Activated naive CD4-positive, alpha-beta T cell treated with anti-CD3 and anti-CD28 coated beads, Interleukin-2, amount 50 U/mL, for 16 hours (primary cell): ENCODE measurements around the gene RNF111.
"Not testable (repeated sequence)": the region's sequence is repeated elsewhere in the genome, so short reads cannot be mapped to it uniquely, and the experiment has no call there.

Source experiments
- DNase-seq: peaks from one replicate; pipeline ENCODE4 v3.0.0-alpha.2; 2020

Gene RNF111

GRCh38 chr15:59063042-59063441 lies 75.6 kb downstream of the RNF111 start:
- DNase-seq = no peak

GRCh38 chr15:59069430-59069829 lies 82.0 kb downstream of the RNF111 start:
- DNase-seq = no peak

GRCh38 chr15:59074607-59075006 lies 87.1 kb downstream of the RNF111 start:
- DNase-seq = no peak

- DNase-seq = no peak
These were observed 100.3 kb downstream of the RNF111 start for GRCh38 chr15:59087731-59088130.

- no peak for DNase-seq
These were observed 106.6 kb downstream of the RNF111 start for GRCh38 chr15:59094077-59094476.

GRCh38 chr15:59096429-59096828 lies 109.0 kb downstream of the RNF111 start:
- DNase-seq = no peak

GRCh38 chr15:59099162-59099685 lies 111.8 kb downstream of the RNF111 start:
- DNase-seq = no peak

- no peak for DNase-seq
These were observed 117.1 kb downstream of the RNF111 start for GRCh38 chr15:59104602-59104911.

- peak; percentile 80 for DNase-seq
These were observed 117.7 kb downstream of the RNF111 start, which contains the start of gene CCNB2 for GRCh38 chr15:59104912-59105732. CCNB2 (plus strand) TSS chr15:59105146; CDS start chr15:59105269, 123 bp downstream.

GRCh38 chr15:59105854-59106253 lies 118.4 kb downstream of the RNF111 start:
- no peak for DNase-seq

- DNase-seq = no peak
These were observed 123.8 kb downstream of the RNF111 start for GRCh38 chr15:59111251-59111650.

GRCh38 chr15:59115047-59115446 lies 127.6 kb downstream of the RNF111 start:
- no peak for DNase-seq

- DNase-seq = no peak
These were observed 128.7 kb downstream of the RNF111 start for GRCh38 chr15:59116141-59116540.

- no peak for DNase-seq
These were observed 129.3 kb downstream of the RNF111 start for GRCh38 chr15:59116771-59117170.

- no peak for DNase-seq
These were observed 132.2 kb downstream of the RNF111 start for GRCh38 chr15:59119625-59120024.

- no peak for DNase-seq
These were observed 133.5 kb downstream of the RNF111 start for GRCh38 chr15:59120937-59121336.

- no peak for DNase-seq
These were observed 136.8 kb downstream of the RNF111 start for GRCh38 chr15:59124261-59124660.

- not testable (repeated sequence) for DNase-seq
These were observed 138.2 kb downstream of the RNF111 start for GRCh38 chr15:59125683-59126082.

- not testable (repeated sequence) for DNase-seq
These were observed 139.8 kb downstream of the RNF111 start for GRCh38 chr15:59127255-59127654.

GRCh38 chr15:59131456-59131855 lies 144.0 kb downstream of the RNF111 start:
- no peak for DNase-seq

GRCh38 chr15:59131969-59132562 lies 144.6 kb downstream of the RNF111 start:
- no peak for DNase-seq

- no peak for DNase-seq
These were observed 146.5 kb downstream of the RNF111 start for GRCh38 chr15:59133929-59134427.

GRCh38 chr15:59137566-59137965 lies 150.1 kb downstream of the RNF111 start:
- no peak for DNase-seq

- DNase-seq = peak; percentile 50
These were observed 150.8 kb downstream of the RNF111 start for GRCh38 chr15:59138243-59138642.
